ENCODE data around the gene SULT1B1. TPM values are rescaled to one million over a fixed set of nuclear protein-coding genes. Genes with fewer than 3 reads are reported as not detected.

The SULT1B1 gene
- total RNA-seq, 1 donor from 2014 or later, result 1.2 TPM

DNA sequence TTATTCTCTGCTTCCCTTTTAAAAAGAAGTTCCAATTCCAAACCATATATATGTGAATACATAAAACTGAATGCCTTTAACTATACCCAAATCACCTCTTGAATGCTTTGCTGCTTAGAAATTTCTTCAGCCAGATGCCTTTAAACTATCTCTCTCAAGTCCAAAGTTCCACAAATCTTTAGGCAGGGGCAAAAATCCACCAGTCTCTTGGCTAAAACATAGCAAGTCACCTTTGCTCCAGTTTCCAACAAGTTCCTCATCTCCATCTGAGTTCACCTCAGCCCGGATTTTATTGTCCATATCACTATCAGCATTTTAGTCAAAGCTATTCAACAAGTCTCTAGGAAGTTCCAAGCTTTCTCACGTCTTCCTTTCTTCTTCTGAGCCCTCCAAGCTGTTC is 49.8 kb downstream of the SULT1B1 start:
- H3K27ac Mint-ChIP-seq (ENCODE audit: unreplicated experiment), result no peak overlapping the region
- H3K9me3 Mint-ChIP-seq (ENCODE audit: unreplicated experiment), result no peaks in the 10 kb centered on the region
- no peaks in the 10 kb centered on the region for H3K36me3 Mint-ChIP-seq (ENCODE audit: unreplicated experiment)
- no peaks in the 10 kb centered on the region for H3K27me3 Mint-ChIP-seq (ENCODE audit: unreplicated experiment)
- TF ChIP-seq, protein P1, sequence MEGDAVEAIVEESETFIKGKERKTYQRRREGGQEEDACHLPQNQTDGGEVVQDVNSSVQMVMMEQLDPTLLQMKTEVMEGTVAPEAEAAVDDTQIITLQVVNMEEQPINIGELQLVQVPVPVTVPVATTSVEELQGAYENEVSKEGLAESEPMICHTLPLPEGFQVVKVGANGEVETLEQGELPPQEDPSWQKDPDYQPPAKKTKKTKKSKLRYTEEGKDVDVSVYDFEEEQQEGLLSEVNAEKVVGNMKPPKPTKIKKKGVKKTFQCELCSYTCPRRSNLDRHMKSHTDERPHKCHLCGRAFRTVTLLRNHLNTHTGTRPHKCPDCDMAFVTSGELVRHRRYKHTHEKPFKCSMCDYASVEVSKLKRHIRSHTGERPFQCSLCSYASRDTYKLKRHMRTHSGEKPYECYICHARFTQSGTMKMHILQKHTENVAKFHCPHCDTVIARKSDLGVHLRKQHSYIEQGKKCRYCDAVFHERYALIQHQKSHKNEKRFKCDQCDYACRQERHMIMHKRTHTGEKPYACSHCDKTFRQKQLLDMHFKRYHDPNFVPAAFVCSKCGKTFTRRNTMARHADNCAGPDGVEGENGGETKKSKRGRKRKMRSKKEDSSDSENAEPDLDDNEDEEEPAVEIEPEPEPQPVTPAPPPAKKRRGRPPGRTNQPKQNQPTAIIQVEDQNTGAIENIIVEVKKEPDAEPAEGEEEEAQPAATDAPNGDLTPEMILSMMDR (IDR thresholded peaks at IDR 0.05), result no peak
- no peak overlapping the region for H3K4me3 Mint-ChIP-seq (ENCODE audit: unreplicated experiment)
- no peak for DNase-seq (ENCODE audit: extremely low spot score, unreplicated experiment)
- H3K4me1 Mint-ChIP-seq (ENCODE audit: unreplicated experiment), result peaks cover 13% of the 10 kb centered on the region

DNA sequence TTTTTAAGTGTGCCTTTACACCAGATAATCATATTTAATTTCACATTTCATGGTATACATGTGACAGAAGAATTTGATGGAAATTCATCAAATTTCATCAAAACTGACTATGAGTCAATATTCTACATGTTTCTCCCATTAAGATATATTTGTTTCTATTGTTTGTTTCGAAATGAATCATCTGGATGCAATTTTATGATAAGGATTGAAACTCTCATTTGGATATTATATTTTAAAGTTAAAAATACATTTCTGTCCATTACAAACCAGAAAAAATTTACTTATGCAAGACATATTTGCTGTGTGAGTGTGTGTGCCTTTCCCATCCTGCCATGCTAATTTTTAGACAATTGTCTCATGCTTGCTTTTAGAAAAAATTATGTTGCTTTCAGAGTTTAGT is 52.2 kb downstream of the SULT1B1 start:
- Mint-ChIP-seq H3K27me3 (ENCODE audit: unreplicated experiment) (no peaks in the 10 kb centered on the region), H3K4me1 (ENCODE audit: unreplicated experiment) (peaks cover 25% of the 10 kb centered on the region), H3K9me3 (ENCODE audit: unreplicated experiment) (no peaks in the 10 kb centered on the region), H3K4me3 (ENCODE audit: unreplicated experiment) (no peak overlapping the region), H3K27ac (ENCODE audit: unreplicated experiment) (peak overlapping the region; percentile 81), H3K36me3 (ENCODE audit: unreplicated experiment) (no peaks in the 10 kb centered on the region)
- TF ChIP-seq, protein P1 (IDR thresholded peaks at IDR 0.05), result no peak
- no peak for DNase-seq (ENCODE audit: extremely low spot score, unreplicated experiment)

DNA sequence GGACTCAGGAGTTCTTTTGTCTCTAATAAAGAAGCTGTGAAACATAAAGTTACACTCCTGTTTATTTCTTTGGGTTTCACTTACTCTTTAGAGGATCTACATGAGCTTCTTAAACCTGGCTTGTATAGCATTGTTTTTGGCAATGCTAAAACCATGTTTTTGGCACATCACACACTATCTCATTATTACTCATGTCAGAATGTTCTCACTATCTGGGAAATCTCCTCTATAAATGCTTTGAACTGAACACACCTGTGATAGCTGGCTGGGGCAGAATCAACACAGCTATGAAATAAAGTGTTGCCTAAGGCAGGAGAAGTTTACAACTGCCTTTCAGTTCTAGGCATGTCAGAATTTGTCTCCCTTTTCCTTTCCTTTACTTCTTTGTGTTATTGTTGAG is 52.6 kb downstream of the SULT1B1 start:
- no peak for DNase-seq (ENCODE audit: extremely low spot score, unreplicated experiment)
- TF ChIP-seq, protein P1 (IDR thresholded peaks at IDR 0.05), result no peak
- no peaks in the 10 kb centered on the region for H3K27me3 Mint-ChIP-seq (ENCODE audit: unreplicated experiment)
- H3K4me3 Mint-ChIP-seq (ENCODE audit: unreplicated experiment), result no peak overlapping the region
- H3K36me3 Mint-ChIP-seq (ENCODE audit: unreplicated experiment), result no peaks in the 10 kb centered on the region
- no peaks in the 10 kb centered on the region for H3K9me3 Mint-ChIP-seq (ENCODE audit: unreplicated experiment)
- H3K27ac Mint-ChIP-seq (ENCODE audit: unreplicated experiment), result peak overlapping the region; percentile 81
- peaks cover 29% of the 10 kb centered on the region for H3K4me1 Mint-ChIP-seq (ENCODE audit: unreplicated experiment)

DNA sequence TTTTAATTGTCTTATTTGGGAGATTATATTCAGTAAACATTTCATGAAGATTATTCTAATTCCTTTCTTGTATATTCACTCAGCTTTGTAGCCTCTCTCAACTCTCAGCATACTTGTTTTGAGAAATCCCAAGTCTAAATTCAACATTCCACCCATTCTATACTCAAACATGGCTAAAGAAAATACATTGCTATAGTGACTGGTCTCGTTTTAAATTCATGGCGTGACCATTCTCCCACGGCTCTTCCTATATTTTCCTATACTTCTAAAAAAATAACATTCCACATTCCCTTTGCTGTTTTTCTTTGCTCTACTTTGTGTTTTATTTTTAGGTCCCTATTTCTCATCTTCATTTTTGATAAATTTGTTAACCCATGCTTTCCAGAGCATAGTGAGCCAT is 58.2 kb downstream of the SULT1B1 start:
- Mint-ChIP-seq H3K36me3 (ENCODE audit: unreplicated experiment) (peaks cover 6% of the 10 kb centered on the region), H3K4me3 (ENCODE audit: unreplicated experiment) (no peak overlapping the region), H3K27me3 (ENCODE audit: unreplicated experiment) (no peaks in the 10 kb centered on the region), H3K4me1 (ENCODE audit: unreplicated experiment) (peaks cover 38% of the 10 kb centered on the region), H3K9me3 (ENCODE audit: unreplicated experiment) (peaks cover 17% of the 10 kb centered on the region), H3K27ac (ENCODE audit: unreplicated experiment) (peak overlapping the region; percentile 85)
- TF ChIP-seq, protein P1 (IDR thresholded peaks at IDR 0.05), result no peak
- DNase-seq (ENCODE audit: extremely low spot score, unreplicated experiment), result no peak

DNA sequence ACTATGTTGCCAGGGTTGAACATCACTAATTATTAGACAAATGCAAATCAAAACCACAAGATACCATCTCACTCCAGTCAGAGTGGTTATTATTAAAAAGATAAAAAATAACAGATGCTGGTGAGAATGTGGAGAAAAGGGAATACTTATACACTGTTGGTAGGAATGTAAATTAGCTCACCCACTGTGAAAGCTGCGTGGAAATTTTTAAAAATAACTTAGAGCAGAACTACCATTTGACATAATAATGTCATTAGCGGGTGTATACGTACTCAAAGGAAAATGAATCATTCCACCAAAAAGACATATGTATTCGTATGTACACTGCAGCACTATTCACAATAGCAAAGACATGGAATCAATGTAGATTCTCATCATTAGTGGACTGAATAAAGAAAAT is 58.7 kb downstream of the SULT1B1 start:
- peaks cover 38% of the 10 kb centered on the region for H3K4me1 Mint-ChIP-seq (ENCODE audit: unreplicated experiment)

More for the DNA sequence above, 58.7 kb downstream of the SULT1B1 start:
- Mint-ChIP-seq H3K36me3 (ENCODE audit: unreplicated experiment) (peaks cover 6% of the 10 kb centered on the region), H3K27ac (ENCODE audit: unreplicated experiment) (peak overlapping the region; percentile 85), H3K4me3 (ENCODE audit: unreplicated experiment) (no peak overlapping the region), H3K9me3 (ENCODE audit: unreplicated experiment) (peaks cover 21% of the 10 kb centered on the region), H3K27me3 (ENCODE audit: unreplicated experiment) (no peaks in the 10 kb centered on the region)
- no peak for DNase-seq (ENCODE audit: extremely low spot score, unreplicated experiment)
- TF ChIP-seq, protein P1 (IDR thresholded peaks at IDR 0.05), result no peak

All from osteocyte (in vitro differentiated cells).